Right lobe of liver (tissue), 6 donors: ENCODE data around the gene PRKCA. TPM values are rescaled to one million over a fixed set of nuclear protein-coding genes. Genes with fewer than 3 reads are reported as not detected.

Source experiments
- ATAC-seq, 4 donors: fragments of 200-7000 bp; cut with Tn5 transposase; one replicate each; pipeline ENCODE4 v1.9.1; 2020; ENCODE audit warnings: mild to moderate bottlenecking in 4 of 4, moderate library complexity in 4 of 4
- DNase-seq, 3 donors: peaks; one replicate each; pipeline ENCODE4 v3.0.0-alpha.2; 2020
- H3K27ac ChIP-seq, 3 donors: fragments of 200-600 bp; one replicate each; pipeline ENCODE4 v1.8.0; 2022
- H3K27me3 ChIP-seq, 2 donors: fragments of 200-600 bp; one replicate each; pipeline ENCODE4 v1.8.0; 2022
- H3K36me3 ChIP-seq, 4 donors: fragments of 200-600 bp; sonication (generic) in 1 of 4; one replicate each; pipeline versions ENCODE4 v1.5.1 to v1.8.0; 2017 to 2022; ENCODE audit warnings: control low read depth in 1 of 4
- H3K4me1 ChIP-seq, 4 donors: fragments of 200-600 bp; sonication (generic) in 1 of 4; one replicate each; pipeline versions ENCODE4 v1.5.1 to v1.8.0; 2017 to 2022; ENCODE audit warnings: control low read depth in 1 of 4
- H3K4me3 ChIP-seq, 3 donors: fragments of 200-600 bp; one replicate each; pipeline ENCODE4 v1.8.0; 2022
- H3K9me3 ChIP-seq, 4 donors: fragments of 200-600 bp; sonication (generic) in 1 of 4; one replicate each; pipeline versions ENCODE4 v1.5.1 to v1.8.0; 2017 to 2022; ENCODE audit warnings: control low read depth in 1 of 4
- CTCF ChIP-seq, 4 donors: fragments of 200-600 bp in 3 of 4; fragments of 450-650 bp in 1 of 4; IDR thresholded peaks; one replicate each; pipeline versions ENCODE4 v1.5.1 to v1.8.0; 2016 to 2022; ENCODE audit warnings: antibody characterized with exemption in 4 of 4, mild to moderate bottlenecking in 2 of 4
- POLR2A ChIP-seq: fragments of 450-650 bp; IDR thresholded peaks from one replicate; pipeline ENCODE4 v1.6.1; 2017; ENCODE audit warnings: antibody characterized with exemption, mild to moderate bottlenecking
- WGBS: methylation state at CpG from one replicate; pipeline ENCODE4 v1.1.6; 2018; ENCODE audit warnings: low coverage, low lambda C conversion rate; ENCODE audit not compliant: insufficient coverage; ENCODE audit errors: missing lambda C conversion rate; 5-methylcytosine and 5-hydroxymethylcytosine counted together
- intact Hi-C, 2 donors: fragments of 100-400 bp; cut with DNase I; formaldehyde crosslinking; loops; one replicate each; pipeline versions ENCODE4 v1.11.2 to v1.14.1; 2022
- total RNA-seq, 6 experiments: library from RNA; depleted of rRNA in 2 of 6; stranded (reverse); fragments of >200 nt in 2 of 6; fragmentation: NEBNext Ultra II Directional in 3 of 6; extraction: Animal tissue kit (Norgen Biotek cat#: 25700) in 3 of 6; gene quantifications; one replicate each; pipeline versions ENCODE4 v1.1.0 to v1.2.4, GENCODE V29; 2016 to 2023
- donor health status: DM: no; HTN: yes; CAD: no.
- donor health status: DM: no; HTN: no; CAD: no.
- donor health status: DM: no; HTN: no; CAD: no.
- donor health status: DM: no; HTN: yes; CAD: no.
- donor health status: DM: no; HTN: yes; CAD: no.

The PRKCA gene
- total RNA-seq, 6 experiments from 2014 or later, result 11.7 to 23.0 (median 18.7) TPM

DNA sequence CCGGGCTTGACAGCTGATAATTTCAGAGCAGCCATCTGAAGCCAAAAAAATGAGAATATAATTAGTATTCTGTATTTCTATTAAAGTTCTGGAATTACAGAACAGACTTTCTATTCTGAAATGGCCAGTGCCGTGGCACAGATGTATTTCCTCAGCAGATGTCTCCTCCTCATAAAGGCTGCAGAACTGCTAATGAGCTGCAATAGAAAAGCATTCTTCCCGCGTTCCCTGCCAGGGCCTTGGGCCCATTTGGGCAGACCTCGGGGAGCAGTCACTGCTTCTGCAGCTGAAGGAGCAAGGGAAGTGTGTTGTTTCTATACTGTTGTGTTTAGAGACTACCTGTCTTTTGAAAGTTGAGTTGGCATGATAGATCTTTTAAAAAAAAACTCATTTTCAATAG is 379.9 kb downstream of the PRKCA start:
- Histone ChIP-seq H3K36me3 (no peaks in the 10 kb centered on the region), H3K9me3 (no peaks in the 10 kb centered on the region), H3K27me3 (no peaks in the 10 kb centered on the region), H3K4me1 (no peaks in the 10 kb centered on the region), H3K4me3 (no peak overlapping the region), H3K27ac (no peak overlapping the region)
- DNase-seq (no peak), ATAC-seq (no peak)
- no peak for TF ChIP-seq CTCF (IDR thresholded peaks at IDR 0.05)
- no peak for TF ChIP-seq POLR2A
- 70% methylated on average over 3 of the region's 5 CpGs for WGBS
- intact Hi-C loops, result no loop called here

DNA sequence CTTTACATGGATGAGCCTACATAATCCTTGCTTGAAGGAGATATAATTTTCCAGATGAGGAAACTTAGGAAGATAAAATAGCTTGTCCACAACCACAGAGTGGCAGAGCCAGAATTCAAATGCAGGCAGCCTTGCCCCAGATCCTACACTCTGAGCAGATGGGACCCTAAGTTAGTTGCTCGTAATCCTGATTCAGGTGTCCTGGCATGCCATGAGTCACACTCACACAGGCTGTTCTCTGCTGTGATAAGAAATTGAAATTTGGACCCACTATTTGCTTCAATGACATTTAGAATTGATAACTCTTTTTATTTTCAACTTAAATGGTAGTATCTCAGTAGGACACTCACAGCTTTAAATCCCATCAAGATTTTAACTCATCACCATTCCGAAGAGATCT is 381.8 kb downstream of the PRKCA start:
- TF ChIP-seq CTCF (IDR thresholded peaks at IDR 0.05) (no peak), POLR2A (no peak)
- WGBS, result 74% methylated on average over 2 of the region's 2 CpGs

GRCh38 chr17:66684731-66685130 is 382.3 kb downstream of the PRKCA start:
- 75% methylated on average over 2 of the region's 2 CpGs for WGBS
- ATAC-seq (no peak), DNase-seq (no peak)
- no peaks in the 10 kb centered on the region for H3K9me3 ChIP-seq
- no peaks in the 10 kb centered on the region for H3K4me1 ChIP-seq
- intact Hi-C loops, result no loop called here
- peaks cover 0 to 15% (median 6%) of the 10 kb centered on the region in 4 donors for H3K36me3 ChIP-seq
- H3K27ac ChIP-seq, result no peak overlapping the region
- no peak overlapping the region for H3K4me3 ChIP-seq
- TF ChIP-seq CTCF (IDR thresholded peaks at IDR 0.05) (no peak), POLR2A (no peak)
- H3K27me3 ChIP-seq, result no peaks in the 10 kb centered on the region

More for the DNA sequence above, 381.8 kb downstream of the PRKCA start:
- ATAC-seq (peak in 1 of 4 donors; percentile 81), DNase-seq (no peak)
- intact Hi-C loops, result no loop called here
- no peak overlapping the region for H3K4me3 ChIP-seq
- no peaks in the 10 kb centered on the region for H3K27me3 ChIP-seq
- H3K4me1 ChIP-seq, result no peaks in the 10 kb centered on the region
- peaks cover 0 to 15% (median 6%) of the 10 kb centered on the region in 4 donors for H3K36me3 ChIP-seq
- no peak overlapping the region for H3K27ac ChIP-seq
- no peaks in the 10 kb centered on the region for H3K9me3 ChIP-seq

DNA sequence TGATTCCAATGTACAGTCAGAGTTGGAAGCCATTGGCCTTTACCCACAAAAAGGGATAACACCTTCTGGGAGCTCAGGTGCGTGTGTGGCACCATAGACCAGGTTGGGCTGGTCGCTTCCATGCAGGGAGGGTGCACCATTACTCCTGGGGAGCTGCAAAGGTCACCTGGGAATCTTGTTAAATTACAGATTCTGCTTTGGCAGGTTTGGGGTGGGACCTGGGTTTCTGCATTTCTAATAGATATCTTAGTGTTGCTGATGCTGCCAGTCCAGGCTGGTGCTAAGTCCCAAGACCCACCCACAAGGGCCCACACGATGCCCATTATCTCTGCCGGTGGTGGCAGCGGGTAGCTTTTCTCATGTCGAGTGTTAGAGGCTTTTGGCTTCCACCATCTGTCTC is 384.2 kb downstream of the PRKCA start:
- H3K4me1 ChIP-seq, result peaks cover 0 to 4% (median 2%) of the 10 kb centered on the region in 4 donors
- ATAC-seq (no peak), DNase-seq (no peak)
- no peaks in the 10 kb centered on the region for H3K9me3 ChIP-seq
- no peak for TF ChIP-seq CTCF (IDR thresholded peaks at IDR 0.05)
- no peak for TF ChIP-seq POLR2A
- H3K27me3 ChIP-seq, result no peaks in the 10 kb centered on the region
- 100% methylated on average over 2 of the region's 6 CpGs for WGBS
- no peak overlapping the region for H3K4me3 ChIP-seq
- H3K36me3 ChIP-seq, result peaks cover 0 to 15% (median 6%) of the 10 kb centered on the region in 4 donors
- intact Hi-C loops, result no loop called here
- no peak overlapping the region for H3K27ac ChIP-seq
